Fibroblast of skin of right quadriceps (primary cell): Measurements from ENCODE around the gene COG7.
"Not testable (repeated sequence)": the region's sequence is repeated elsewhere in the genome, so short reads cannot be mapped to it uniquely, and the experiment has no call there.

Experiments
- DNase-seq: peaks from one replicate; pipeline ENCODE4 v3.0.0-alpha.2; 2013

The COG7 gene

DNA sequence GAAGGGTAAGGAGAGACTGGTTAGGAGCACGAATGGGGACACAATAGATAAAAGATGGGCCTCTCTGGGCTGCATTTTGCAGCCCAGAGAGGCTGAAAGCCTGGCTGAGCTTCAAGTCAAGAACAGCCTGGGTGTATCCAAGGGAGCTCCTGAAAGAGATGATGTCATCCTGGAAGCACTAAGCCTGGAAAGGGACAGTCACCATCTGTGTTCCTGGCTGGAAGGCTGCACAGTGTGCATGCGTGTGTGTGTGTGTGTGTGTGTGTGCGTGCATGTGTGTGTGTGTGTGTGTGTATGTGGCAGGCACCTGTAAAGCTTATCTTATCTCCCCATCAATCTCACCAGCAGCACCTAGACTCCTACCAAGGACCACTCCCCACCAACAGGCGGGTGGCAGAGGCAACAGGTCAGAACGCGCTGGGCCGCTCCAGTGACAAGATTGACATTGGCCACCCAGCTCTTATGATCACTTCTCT is 44.1 kb downstream of the COG7 start:
- peak; percentile 70 for DNase-seq

DNA sequence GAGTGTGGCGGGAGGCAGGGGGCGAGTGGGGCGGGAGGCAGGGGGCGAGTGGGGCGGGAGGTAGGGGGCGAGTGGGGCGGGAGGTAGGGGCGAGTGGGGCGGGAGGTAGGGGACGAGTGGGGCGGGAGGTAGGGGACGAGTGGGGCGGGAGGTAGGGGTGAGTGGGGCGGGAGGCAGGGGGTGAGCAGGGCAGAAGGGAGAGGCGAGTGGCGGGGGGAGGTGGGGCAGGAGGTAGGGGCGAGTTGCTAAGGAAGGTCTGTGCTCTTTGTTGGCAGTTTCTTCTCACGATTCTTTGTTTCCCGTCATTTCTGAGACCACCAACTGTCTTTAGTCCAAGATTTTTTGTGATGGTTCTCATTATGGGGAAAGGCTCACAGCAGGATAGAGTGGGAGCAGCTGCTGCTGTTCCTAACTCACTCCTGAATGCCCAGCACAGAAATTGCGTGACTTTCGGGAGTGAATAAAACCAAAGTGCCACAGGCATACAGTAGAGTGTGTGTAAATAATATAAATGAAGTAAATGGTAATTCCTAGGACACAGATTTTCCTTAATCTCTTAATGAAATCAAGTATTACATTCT is 44.7 kb downstream of the COG7 start:
- peak; percentile 8 for DNase-seq

DNA sequence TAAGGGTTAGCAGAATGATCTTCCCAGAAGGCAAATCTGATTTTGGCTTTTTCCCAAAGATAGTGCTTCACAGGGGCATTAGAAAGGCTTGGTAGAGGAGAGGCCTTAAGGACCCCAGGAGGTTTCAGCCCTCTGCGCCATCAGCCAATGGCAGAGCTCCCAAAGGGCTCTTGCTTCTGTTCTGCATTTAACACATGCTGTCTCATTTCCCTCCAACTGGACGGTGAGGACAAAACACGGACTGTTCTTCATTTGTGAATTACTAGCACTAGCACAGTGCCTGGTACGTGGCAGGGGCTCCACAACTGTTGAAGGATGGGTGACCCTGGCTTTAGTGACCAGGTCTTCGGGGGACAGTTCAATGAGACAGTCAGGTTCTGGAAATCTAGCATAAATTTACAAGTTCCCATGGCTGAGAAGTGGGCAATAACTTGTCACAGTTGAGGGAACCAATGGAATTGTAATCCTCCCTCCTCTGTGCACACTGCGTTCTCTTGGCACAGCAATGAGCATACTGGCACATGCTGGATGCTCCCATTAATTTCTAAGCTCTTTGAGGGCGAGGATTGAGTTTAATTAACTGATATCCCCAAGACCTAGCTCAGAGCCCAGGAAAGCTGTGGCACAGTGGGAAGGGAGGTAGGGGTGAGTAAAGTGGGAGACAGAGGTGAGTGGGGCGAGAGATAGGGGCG is 45.4 kb downstream of the COG7 start:
- no peak for DNase-seq

DNA sequence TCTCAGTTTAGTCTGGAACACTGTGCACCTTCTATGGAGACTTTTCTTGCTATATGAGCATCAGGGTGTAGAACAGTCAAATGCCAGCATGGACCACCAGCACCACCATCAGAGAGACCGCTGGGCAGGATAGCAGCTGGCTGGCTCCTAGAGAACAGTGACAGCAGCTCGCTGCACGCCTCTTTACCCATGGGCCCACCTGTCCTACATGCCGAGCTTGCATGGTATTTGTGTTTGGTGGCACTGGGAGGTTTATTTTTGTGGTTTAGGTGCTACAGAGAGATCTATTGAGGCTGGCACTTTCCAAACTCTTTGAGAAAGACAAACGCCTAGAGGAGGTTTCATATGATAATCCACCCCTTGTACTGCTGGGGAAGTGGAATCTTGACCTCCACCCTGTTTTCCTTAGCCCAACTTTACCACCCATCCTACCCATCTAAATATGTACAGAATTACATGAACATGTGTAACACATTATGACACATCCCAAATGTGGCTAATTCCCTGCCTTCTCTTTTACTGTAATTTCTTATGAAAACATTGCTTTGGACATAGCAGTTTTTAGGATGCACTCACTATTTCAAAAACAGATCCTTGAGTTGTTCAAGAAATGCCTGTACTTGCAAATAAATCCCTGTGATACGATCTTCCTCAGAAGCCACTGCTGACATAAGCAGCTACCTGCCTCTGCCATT is 46.3 kb downstream of the COG7 start:
- DNase-seq, result peak; percentile 15

DNA sequence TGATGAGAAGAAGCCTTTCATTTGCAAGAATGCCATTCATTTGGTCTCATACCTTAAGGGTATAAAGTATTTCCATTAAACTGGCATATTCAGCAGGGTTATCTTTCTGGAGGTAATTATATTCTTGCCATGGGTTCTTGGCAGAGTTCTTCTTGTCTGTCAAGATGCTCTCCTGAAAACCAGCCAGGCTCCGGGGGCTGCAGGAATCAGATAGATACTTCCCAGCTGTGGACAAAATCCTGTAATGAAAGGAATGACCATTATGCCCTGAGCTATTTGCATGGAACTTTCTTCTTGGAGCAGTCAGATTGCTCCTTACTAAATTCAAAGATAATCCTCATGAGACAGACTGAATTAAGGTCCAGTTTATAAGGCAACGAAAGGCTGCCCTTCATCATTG is 47.0 kb downstream of the COG7 start:
- no peak for DNase-seq

DNA sequence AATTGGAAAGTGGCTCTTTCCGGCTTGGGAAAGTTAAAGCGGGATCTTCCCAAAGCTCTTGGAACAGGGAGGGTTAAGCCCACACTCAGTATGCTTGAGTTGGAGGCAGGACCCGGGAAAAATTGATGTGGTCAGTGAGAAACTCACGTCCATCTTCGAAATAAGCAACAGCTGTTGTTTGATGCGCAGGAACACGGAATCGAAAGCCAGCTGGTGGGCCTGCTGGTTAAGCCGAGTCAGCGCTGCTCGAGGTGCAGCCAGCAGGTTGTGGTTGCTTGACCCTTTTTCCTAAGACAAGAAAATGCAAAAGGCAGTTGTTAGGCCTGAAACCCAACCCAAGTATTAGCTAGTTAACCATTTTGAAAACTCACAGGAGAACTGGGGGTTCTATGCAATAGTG is 49.4 kb downstream of the COG7 start:
- DNase-seq, result no peak

DNA sequence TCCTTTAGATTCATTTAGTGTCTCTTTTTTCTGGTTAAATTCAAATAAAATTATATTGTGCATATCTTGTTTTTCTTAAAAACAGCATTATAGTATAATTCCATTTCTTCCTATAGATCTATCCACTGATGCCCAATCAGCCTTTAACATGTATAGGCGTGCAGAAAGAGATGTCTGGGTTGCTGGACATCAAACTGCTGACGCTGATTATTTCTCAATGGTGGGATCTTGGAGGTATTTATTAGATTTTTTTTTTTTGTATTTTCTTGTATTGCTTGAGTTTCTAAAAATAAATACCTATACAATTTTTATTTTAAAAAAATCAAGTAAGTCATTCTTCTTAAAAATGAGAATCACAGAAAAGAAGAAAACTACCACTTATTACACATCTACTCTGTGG is 50.9 kb downstream of the COG7 start:
- no peak for DNase-seq

DNA sequence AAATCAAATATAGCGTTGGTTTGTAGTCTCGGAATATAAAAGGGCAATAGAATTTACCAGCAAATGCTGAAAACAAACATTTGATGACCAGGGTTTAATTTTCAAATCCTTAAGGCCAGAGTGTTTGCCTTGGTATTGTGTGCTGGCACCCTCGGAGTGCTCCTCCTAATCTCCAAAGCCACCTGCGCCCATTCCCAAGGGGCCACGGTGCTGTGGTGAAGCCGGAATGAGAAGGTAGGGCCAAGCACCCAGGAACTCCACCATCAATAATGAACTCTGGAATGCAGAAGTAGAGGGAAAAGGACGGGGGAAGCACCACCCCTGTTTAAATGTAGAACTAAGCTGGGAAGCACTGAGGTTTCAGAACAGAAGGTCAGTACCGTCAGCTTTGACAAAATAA is 51.9 kb downstream of the COG7 start:
- no peak for DNase-seq

DNA sequence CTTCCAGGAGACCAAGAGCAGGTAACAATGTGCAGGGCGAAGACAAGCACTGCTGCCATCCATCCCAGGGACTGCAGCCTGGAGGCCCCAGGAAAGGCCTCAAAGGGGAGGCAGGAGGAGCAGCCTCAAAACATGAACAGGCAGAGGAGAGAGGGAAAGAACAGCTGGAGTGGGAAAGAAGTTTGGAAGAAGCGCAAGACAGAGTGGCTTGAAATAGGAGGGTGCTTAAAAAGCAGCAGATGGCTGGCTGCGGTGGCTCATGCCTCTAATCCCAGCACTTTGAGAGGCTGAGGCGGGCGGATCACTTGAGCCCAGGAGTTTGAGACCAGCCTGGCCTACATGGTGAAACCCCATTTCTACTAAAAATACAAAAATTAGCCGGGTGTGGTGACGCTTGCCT is 52.5 kb downstream of the COG7 start:
- not testable (repeated sequence) for DNase-seq

DNA sequence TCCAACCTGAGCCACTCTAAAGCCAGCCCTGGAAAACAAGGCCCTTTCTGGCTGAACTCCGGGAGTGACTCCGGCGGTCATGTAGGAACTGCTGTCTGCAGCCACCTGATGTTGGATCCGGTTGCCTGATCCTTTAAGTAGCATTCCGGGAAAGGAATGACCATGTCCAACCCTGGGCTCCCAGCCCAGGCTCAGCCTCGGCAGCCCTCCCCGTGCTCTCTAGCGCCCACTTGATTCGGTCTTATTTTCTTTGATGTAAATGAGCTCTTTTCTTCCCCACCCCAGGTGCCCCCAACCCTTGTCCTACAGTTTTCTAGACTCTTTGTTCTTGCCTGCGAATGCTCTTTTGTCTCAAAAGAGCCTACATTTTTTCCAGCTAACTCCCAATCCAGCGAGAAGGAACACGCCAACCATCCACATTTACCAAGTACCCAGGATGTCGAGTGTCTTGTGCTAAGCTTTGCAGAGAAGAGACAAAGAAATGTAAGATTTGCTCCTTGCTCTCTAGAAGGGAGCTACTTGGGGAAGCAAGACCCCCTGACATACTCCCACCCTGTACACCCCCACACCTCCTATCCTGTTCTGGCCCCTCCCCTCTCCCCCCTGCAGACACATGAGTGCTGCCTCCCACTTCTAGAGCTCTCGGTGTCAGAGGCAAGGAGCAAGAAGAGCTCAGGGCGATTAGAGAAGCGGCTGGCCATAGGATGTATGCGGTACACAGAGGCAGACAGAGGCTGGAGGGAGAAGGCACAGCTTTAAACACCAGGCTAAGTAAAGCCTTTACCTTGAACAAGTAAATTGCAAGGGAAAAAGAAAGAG is 53.8 kb downstream of the COG7 start:
- no peak for DNase-seq

DNA sequence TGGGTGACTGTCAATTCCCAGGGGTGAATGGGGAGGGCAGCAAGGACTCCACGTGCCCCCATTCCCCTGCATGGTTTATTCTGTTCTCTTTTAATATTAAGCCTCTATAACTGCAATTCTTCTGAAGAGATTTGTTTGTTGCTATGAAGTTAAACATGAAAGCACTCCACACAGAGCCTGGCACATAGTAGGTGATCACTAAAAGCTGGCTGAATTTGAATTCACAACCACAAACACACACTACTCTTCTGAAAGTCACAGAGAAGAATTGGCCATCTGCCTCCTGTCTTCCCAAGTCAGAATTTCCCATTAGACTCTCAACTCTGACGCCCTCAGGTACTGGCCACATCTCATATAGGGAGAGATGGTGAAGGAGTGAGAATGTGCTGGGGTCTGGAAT is 55.5 kb downstream of the COG7 start:
- DNase-seq, result no peak

DNA sequence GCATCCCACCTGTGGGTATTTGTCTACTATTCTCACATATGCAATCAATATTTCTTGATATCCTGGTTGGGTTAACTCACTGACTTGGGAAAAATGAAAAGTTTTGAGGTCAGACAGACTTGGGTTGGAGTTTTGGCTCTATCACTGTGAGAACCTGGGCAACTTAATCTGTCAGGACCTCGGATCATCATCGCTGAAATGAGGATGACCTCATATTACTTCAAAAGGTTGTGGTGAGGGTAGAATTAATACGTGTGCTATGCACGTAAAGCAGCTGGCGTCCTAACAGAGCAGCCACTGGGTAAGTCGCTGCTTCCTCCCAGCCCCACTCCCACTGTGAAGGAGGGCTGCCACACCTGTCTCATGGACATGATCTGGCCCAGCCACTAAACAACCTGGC is 57.3 kb downstream of the COG7 start:
- DNase-seq, result no peak

DNA sequence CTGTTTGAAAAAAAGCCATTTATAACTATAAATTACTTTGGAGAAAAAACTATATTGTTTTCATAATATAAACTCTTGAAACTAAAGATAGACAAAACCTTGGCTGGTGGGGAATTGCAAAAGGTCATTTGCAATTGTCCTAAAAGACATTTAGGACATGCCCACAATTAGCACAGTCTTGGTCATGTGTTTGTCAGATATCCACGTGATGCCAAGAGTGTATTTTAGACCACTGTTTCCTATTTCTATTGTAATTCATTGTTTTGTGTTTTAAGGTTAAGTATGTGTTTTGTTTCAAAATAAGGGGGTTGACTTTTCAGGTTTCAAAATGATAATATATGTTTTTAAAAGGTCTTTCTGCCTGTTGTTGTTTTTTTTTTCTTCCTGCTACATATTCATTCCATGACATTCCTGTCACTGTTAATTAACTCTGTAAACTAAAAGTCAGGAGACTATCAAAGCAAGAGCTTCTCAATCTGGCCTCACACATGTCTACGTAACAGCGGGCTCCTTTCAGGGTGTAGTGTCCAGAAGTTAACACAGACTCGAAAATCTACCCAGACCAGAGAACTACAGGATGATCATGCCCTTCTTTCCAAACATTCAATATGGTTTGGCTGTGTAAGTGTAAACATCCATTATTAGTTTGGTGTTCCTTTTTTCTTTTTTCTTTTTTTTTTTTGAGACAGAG is 58.7 kb downstream of the COG7 start:
- DNase-seq, result no peak

DNA sequence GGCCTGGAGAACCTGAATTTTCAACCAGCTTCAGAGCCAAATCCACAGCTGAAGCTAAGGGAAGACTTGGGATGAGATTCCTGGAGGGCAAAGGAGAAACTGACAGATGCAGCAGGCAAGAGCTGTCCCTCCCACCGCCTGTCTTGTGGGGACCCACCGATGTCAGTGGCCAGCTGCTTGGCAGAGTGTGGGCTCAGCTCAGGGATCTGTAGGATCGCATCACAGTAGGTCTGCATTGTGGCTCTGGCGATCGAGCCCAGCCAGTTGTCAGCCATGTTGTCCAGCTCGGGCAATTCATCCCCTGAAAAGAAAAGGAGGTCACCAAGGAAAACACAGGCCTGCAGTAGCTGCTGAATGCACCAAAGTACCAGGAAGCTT is 60.8 kb downstream of the COG7 start:
- DNase-seq, result no peak

DNA sequence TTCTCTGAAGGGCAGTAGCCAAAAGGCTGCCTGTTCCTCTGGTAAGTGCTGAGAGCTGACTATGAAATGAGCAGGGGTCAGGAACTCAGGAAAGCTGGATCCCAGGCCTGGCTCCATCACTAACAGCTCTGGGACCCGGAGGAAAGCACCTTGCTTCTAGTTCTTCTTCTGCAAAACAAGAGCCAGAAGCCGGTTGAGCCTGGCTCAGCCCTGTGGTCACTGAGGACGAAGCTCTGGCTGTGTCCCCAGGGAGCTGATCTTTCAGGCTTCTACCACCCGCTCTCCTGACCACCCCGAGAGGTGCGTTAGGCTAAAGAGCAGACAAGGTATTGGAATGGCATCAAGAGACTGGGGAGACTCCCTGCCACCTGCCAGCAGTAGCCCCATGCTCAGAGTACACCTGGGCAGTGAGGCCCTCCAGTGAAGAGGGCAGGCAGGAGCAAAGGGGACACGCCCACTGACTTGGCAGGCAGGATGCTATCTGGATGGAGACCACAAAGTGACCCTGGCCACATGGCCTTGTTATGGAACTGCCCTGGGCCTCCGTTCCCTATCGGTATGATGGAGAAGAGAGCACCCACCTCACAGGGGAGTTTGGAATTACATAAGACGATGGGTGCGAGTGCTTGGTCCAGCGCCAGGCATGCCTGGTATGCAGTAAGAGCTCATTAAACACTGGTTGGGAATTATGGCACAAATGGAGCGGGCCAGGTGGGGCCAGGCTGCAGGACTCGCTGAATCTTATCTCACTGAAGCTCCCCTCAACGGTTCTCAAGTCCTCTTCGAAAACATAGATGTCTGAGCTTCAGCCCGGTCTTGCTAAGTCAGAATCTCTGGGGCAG is 61.4 kb downstream of the COG7 start:
- no peak for DNase-seq

DNA sequence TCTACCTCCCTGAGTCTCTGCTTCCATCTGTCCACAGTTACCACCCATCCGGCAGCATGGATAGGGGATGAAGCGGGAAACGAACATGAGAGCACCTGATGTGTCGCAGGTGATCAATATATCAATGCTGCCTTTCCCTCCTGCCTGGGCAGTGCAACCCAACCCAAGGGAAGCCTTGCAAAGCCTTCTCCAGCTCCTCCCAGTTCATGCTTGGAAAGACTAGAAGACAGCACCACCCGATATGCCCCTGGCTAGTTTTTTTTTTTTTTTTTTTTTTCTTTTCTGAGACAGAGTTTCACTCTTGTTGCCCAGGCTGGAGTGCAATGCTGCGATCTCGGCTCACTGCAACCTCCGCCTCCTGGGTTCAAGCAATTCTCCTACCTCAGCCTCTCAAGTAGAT is 63.1 kb downstream of the COG7 start:
- not testable (repeated sequence) for DNase-seq

DNA sequence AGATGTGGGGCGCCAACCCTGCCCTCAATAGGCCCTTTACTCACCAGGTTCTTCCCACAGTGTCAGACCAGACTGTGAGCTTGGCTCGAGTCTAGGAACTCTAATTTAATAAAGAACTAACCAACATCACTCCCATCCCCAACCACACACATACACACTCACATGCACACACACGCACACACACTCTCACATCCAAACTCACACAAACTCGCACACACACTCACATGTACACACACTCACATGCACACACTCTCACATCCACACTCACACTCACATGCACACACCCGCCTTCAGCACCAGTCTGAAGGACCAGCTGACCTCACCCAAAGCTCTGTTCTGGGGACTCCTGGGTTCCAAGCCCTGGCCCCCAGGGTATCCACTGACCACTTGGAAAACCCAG is 63.8 kb downstream of the COG7 start:
- no peak for DNase-seq

DNA sequence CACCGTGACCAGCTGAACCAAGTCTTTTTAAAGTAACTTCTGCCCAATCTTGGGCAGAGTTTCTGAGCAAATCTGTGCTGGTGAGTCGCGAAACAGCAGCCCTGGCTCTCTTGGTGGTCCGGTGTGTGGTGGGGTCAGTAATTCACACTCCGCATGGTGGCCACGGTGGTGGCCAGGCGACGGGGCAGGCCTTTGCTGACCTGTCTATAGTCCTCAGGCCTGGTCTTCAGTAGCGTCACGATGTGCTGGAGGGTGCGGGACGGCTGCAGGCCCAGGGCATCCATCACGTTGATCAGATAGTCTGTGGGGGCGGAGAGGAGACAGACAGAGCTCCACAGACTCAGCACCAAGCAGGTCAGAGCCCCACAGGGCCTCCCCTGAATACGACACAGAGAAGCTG is 64.2 kb downstream of the COG7 start:
- no peak for DNase-seq

DNA sequence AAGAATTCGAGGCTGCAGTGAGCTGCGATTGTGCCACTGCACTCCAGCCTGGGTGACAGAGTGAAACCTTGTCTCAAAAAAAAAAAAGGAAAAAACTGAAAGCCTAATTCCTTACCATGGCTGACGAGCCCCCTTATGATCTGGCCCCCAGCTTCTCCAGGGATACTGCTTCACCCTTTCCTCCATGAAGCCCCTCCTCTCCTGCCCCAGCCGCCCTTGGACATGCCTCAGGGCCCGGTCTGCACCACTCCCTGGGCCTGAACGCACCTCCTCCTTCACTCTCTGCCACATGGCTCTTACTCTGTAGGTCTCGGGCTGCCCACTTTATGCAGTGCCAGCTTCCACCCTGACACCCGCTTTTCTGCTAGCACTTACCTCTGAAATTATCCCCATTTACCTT is 65.3 kb downstream of the COG7 start:
- no peak for DNase-seq

DNA sequence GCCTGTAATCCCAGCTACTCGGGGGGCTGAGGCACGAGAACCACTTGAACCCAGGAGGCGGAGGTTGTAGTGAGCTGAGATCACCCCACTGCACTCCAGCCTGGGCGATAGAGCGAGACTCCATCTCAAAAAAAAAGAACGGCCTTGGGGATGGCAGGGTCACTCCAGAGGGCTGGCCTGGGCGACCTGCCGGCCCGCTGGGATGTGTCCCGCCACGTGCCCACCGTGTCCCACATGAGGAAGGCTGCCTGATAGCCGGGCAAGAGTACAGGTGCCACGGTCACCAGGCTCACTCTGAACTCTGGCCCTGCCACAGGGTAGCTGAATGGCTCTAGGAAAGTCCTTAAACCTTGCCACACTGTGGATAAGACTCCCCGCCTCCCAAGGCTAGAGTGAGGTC is 67.5 kb downstream of the COG7 start:
- no peak for DNase-seq

DNA sequence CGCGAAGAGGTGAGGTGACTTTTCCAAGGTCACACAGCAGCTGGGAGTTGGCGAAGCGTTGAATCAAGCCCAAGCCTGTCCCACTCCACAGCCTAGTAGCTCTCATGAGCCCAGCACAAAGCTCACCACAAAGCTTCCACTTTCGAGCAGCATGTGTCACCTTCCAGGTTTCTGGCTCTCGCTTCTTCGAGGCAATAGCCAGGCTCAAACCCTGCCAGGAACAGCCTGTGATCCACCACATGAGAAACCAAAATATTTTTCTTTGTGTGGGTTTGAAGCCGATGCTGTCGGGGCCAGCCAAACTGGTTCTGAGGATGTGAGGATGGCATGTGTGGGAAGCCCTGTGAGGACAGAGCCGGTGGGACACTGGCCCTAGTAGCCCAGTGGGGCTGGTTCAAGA is 68.1 kb downstream of the COG7 start:
- DNase-seq, result no peak

DNA sequence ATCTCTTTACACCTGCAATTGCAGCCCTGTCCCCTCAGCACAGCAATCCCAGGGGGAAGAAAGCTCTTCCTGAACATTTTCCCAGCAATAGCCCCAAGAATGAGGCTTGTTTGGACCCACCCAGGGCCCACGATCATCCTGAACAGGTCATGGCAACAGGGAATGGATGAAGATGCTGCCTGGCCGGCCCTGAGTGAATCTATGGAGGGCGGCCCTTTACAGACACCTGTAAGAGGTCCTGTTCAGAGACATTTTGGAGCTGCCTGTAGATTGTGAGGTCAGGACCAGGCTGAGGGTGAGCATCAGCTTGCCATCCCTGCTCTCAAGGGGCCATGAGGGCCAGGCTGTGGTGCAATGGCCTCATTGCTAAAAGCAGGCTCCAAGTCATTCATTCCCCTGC is 69.1 kb downstream of the COG7 start:
- no peak for DNase-seq
